ENCODE measurements around the gene FMNL1. TPM values are rescaled to one million over a fixed set of nuclear protein-coding genes. Genes with fewer than 3 reads are reported as not detected.

FMNL1 gene
- polyA plus RNA-seq, 3 donors = 23.8 to 826 (median 24.8) TPM

GRCh38 chr17:45190503-45191255, 31.0 kb upstream of the FMNL1 start:
- 82% methylated on average over 7 of the region's 11 CpGs for WGBS (ENCODE audit: insufficient coverage)
- no peak overlapping the region for H3K4me3 Mint-ChIP-seq
- intact Hi-C loops (cut with micrococcal nuclease) = no loop called here

GRCh38 chr17:45195424-45195823, 26.3 kb upstream of the FMNL1 start:
- intact Hi-C loops (cut with micrococcal nuclease) = loop anchor here in 1 of 2 donors (5.0 kb wide), 1 partner anchor 33 kb away; the partner anchor contains the start of gene HEXIM2
- Histone ChIP-seq H3K9me3 (replicated peaks in 1 of 2; ENCODE audit: control insufficient read depth in 1 of 2, insufficient read depth in 1 of 2, low read length in 2 of 2) (no peaks in the 10 kb centered on the region), H3K4me1 (ENCODE audit: control insufficient read depth in 1 of 2, insufficient read depth in 2 of 2, low read length in 2 of 2) (peaks cover 19 to 29% of the 10 kb centered on the region in 2 donors), H2AFZ (ENCODE audit: insufficient read depth, low read depth, low read length, poor library complexity, severe bottlenecking) (no peak overlapping the region), H3K4me3 (replicated peaks in 1 of 3; ENCODE audit: low read depth in 2 of 3, low read length in 3 of 3) (no peak overlapping the region), H4K20me1 (ENCODE audit: insufficient read depth, low read length) (no peaks in the 10 kb centered on the region), H3K79me2 (ENCODE audit: insufficient read depth, low read length) (no peaks in the 10 kb centered on the region), H3K27me3 (ENCODE audit: control insufficient read depth in 2 of 2, insufficient read depth in 2 of 2, low read length in 2 of 2) (no peaks in the 10 kb centered on the region), H3K36me3 (replicated peaks in 1 of 2; ENCODE audit: control insufficient read depth in 1 of 2, insufficient read depth in 2 of 2, low read length in 2 of 2) (no peaks in the 10 kb centered on the region), H3K4me2 (replicated peaks; ENCODE audit: extremely low read depth, low read length, poor library complexity, severe bottlenecking) (no peak overlapping the region), H3K27ac (ENCODE audit: low read depth in 1 of 2, low read length in 2 of 2) (no peak overlapping the region), H3K9ac (ENCODE audit: insufficient read depth, low read length, poor library complexity, severe bottlenecking) (no peak overlapping the region)
- no peak overlapping the region for H3K27ac Mint-ChIP-seq
- H3K9me3 Mint-ChIP-seq = peaks cover 0 to 2% (median 0%) of the 10 kb centered on the region in 7 donors
- peaks cover 0 to 4% (median 2%) of the 10 kb centered on the region in 3 donors for H3K27me3 Mint-ChIP-seq (ENCODE audit: low read depth in 3 of 3)
- DNase-seq = no peak
- TF ChIP-seq CTCF (IDR thresholded peaks at IDR 0.05) = no peak
- H3K36me3 Mint-ChIP-seq = peaks cover 0 to 1% of the 10 kb centered on the region in 2 donors
- H3K4me1 Mint-ChIP-seq = peaks cover 17% of the 10 kb centered on the region
- H3K4me3 Mint-ChIP-seq = no peak overlapping the region

More at GRCh38 chr17:45190503-45191255, 31.0 kb upstream of the FMNL1 start:
- no peak overlapping the region for H3K27ac Mint-ChIP-seq
- Histone ChIP-seq H3K9ac (ENCODE audit: insufficient read depth, low read length, poor library complexity, severe bottlenecking) (no peak overlapping the region), H3K4me1 (ENCODE audit: control insufficient read depth in 1 of 2, insufficient read depth in 2 of 2, low read length in 2 of 2) (peaks cover 0 to 6% of the 10 kb centered on the region in 2 donors), H3K4me3 (replicated peaks in 1 of 3; ENCODE audit: low read depth in 2 of 3, low read length in 3 of 3) (no peak overlapping the region), H3K9me3 (replicated peaks in 1 of 2; ENCODE audit: control insufficient read depth in 1 of 2, insufficient read depth in 1 of 2, low read length in 2 of 2) (no peaks in the 10 kb centered on the region), H3K36me3 (replicated peaks in 1 of 2; ENCODE audit: control insufficient read depth in 1 of 2, insufficient read depth in 2 of 2, low read length in 2 of 2) (no peaks in the 10 kb centered on the region), H3K27ac (ENCODE audit: low read depth in 1 of 2, low read length in 2 of 2) (no peak overlapping the region), H3K79me2 (ENCODE audit: insufficient read depth, low read length) (no peaks in the 10 kb centered on the region), H3K27me3 (ENCODE audit: control insufficient read depth in 2 of 2, insufficient read depth in 2 of 2, low read length in 2 of 2) (no peaks in the 10 kb centered on the region), H4K20me1 (ENCODE audit: insufficient read depth, low read length) (no peaks in the 10 kb centered on the region), H2AFZ (ENCODE audit: insufficient read depth, low read depth, low read length, poor library complexity, severe bottlenecking) (no peak overlapping the region), H3K4me2 (replicated peaks; ENCODE audit: extremely low read depth, low read length, poor library complexity, severe bottlenecking) (no peak overlapping the region)
- no peak for DNase-seq
- peaks cover 0 to 2% (median 0%) of the 10 kb centered on the region in 7 donors for H3K9me3 Mint-ChIP-seq
- H3K27me3 Mint-ChIP-seq (ENCODE audit: low read depth in 3 of 3) = peaks cover 0 to 4% (median 2%) of the 10 kb centered on the region in 3 donors
- H3K4me1 Mint-ChIP-seq = peaks cover 11% of the 10 kb centered on the region
- H3K36me3 Mint-ChIP-seq = peaks cover 0 to 2% of the 10 kb centered on the region in 2 donors
- no peak for TF ChIP-seq CTCF (IDR thresholded peaks at IDR 0.05)

Data from CD14-positive monocyte (primary cell).